ENCODE measurements around the gene ING5.
"Not testable (repeated sequence)": the region's sequence is repeated elsewhere in the genome, so short reads cannot be mapped to it uniquely, and the experiment has no call there.

Gene ING5

DNA sequence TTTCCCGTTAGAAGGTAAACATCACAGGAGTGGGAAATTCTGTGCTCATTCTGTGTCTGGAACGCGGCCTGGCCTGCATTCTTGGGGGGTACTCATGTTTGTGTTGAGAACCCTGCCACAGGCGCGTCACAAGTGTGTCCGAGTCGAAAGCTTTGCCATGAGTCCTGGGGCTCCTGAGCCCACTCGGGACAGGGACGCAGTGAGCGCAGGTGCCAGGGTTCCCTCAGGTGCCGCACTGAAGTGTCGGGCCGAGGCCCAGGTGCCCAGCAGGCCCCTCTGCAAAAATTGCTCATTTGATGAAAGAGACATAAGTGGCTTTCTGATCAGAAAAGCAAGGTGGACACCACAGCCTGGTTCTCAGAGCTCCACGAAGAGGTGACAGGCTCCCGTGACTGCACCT is 37.3 kb downstream of the ING5 start:
- DNase-seq (ENCODE audit: low read depth) = no peak

- no peak for DNase-seq (ENCODE audit: low read depth)
These were observed 37.8 kb downstream of the ING5 start for GRCh38 chr2:241739651-241740050.

DNA sequence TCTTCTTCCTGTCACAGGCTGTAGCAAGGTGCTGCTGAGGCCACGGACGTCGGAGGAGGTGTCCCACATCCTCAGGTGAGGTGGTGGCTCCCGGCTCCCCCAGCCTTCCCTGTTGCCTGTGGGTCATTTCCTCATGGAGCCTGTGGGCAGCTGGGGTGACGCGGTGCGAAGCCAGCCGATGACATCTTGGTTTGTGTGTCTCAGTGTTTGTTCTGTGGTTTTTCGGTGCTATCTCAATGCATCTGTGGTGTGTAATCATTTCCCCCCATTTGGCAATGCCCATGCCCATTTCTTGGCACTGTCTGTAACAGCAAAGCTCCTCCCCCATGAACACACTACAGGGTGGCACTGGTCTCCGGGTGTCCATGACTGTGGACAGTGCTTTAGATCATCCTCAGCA is 39.2 kb downstream of the ING5 start:
- peak; percentile 13 for DNase-seq (ENCODE audit: low read depth)

DNA sequence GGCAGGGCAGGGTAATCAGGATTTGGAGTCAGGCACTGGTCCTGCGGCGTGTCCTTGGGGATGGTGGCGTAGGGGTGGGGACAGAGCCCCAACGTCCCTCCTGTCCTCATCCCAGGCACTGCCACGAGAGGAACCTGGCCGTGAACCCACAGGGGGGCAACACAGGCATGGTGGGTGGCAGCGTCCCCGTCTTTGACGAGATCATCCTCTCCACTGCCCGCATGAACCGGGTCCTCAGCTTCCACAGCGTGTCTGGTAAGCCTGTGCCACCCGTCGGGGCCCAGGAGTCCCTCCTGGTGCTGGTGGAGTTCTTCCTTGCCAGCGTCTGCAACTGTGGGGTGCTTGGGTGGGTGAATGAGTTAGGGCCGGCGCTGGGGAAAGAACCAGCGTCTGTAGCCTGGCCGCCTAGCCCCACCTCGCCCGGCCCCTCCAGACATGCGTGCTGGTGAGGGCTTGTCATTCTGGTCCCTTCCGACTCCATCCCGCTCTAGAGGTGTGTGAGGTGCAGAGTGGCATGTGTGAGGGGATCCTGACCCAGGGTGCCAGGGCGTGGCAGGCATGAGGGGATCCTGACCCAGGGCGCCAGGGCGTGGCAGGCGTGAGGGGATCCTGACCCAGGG is 40.6 kb downstream of the ING5 start:
- DNase-seq (ENCODE audit: low read depth) = no peak

DNA sequence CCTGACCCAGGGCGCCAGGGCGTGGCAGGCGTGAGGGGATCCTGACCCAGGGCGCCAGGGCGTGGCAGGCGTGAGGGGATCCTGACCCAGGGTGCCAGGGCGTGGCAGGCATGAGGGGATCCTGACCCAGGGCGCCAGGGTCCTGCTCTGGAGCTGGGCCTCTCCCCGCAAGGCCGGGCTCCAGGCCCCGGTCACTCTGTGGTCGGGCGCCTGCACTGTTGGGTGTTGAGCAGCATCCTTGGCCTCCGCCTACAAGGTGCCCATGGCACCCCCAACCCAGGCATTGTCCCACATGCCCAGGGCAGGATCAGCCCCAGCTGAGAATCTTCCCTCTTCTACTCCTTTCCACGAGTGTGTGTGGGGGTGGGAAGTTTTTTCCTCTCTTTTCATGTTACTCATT is 41.2 kb downstream of the ING5 start:
- not testable (repeated sequence) for DNase-seq (ENCODE audit: low read depth)

GRCh38 chr2:241743620-241744019 is 41.8 kb downstream of the ING5 start:
- no peak for DNase-seq (ENCODE audit: low read depth)

DNA sequence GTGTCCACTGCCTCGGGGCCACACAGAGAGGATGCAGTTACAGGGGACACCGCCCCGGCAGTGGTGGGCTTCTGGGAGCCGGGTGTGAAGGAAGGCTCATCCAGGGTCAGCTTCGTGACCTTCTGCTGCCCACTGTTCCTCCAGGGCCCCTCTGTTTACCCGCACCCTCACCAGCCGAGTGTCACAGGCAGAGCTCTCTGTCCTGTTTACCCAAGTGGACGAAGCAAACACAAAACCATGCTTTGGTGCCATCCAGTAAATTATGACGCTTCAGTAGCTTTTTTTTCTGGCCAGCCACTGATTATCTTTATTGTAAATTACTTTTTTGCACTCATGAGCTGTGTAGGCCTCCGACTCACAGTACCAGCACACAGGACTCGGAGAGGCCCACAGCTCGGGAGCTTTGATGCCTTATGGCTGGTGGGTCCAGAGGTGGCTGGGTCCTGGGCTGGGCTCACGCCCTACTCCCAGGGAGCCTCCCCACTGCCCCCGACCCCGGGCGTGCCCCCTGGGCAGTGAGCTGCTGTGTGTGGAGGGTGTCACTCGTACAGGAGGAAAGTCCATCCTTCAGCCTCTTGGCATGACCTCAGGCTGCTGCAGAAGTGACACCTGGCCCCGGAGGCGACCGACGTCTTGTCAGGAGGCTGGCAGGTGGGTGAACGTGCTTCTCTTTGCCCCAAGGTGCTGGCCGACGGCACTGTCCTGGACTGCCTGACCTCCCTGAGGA is 42.4 kb downstream of the ING5 start:
- DNase-seq (ENCODE audit: low read depth) = no peak

- DNase-seq (ENCODE audit: low read depth) = no peak
These were observed 43.4 kb downstream of the ING5 start for GRCh38 chr2:241745276-241745675.

DNA sequence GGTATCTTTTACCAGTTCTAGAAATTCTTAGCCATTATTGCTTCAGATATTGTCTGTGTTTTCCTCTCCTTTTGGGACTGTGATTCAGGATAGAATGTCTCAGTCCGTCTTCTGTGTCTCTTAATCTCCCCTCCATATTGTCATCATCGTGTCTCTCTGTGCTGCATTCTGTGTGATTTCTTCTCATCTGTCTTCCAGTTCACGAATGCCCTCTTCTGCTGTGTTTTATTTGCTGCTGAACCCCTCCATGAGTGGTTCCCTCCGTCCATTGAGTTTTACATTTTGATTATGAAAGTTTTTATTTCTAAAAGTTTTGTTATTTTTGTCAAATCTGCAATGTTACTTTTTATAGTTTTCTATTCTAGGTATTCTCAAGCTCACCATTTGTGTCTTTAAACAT is 44.2 kb downstream of the ING5 start:
- no peak for DNase-seq (ENCODE audit: low read depth)

DNA sequence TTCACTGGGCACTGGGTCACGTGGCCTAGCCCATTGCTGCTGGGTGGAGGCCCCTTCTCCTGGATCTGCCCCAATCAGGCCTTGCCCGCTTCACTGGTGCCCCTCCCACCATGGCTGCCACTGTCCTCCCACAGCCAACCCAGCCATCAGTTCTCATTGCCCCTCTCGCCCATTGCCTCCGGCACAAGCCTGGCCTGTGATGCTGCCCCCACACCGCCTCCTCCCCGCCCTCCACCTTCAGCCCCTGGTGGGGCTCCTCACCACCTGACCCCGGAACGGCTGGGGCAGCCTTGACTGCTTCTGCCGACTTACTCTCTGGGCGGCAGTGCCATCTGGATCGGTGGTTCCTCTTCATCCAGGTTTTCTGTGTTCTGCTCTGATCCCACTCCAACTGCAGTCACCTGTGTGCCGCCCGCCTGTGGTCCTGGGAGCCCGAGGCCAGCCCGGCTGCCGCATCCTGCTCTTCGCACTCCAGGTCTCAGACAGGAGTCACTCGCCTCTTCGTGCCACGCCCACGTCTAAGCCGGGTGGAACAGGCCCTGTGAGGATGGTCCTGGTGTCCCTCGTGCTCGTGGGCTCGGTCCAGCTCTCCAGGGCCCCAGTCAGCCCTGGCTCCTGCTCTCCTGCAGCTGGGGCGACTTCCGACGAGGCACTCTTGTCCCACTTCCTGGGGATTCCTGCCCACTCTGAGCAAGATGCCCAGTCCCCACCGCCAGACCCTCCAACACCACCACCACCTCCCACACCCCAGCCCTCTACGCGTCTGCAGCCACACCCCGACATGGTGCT is 46.8 kb downstream of the ING5 start:
- DNase-seq (ENCODE audit: low read depth) = no peak

GRCh38 chr2:241750076-241750840 is 48.4 kb downstream of the ING5 start:
- no peak for DNase-seq (ENCODE audit: low read depth)

DNA sequence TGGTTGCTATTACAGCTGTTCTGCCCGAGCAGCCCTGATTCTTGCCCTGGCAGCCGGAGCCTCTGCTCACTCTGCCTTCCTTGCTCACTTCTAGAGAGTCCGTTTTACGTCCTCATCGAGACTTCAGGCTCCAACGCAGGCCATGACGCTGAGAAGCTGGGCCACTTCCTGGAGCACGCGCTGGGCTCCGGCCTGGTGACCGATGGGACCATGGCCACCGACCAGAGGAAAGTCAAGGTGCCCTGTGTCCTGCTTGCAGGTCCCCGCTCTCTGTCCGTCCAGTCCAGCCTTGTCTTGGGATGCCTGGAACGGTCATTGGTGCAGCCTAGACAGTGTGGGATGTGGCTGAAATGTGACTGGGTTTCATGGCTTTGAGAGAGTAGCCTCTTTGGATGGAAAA is 49.3 kb downstream of the ING5 start:
- no peak for DNase-seq (ENCODE audit: low read depth)

GRCh38 chr2:241751776-241752175 is 49.9 kb downstream of the ING5 start:
- DNase-seq (ENCODE audit: low read depth) = no peak

DNA sequence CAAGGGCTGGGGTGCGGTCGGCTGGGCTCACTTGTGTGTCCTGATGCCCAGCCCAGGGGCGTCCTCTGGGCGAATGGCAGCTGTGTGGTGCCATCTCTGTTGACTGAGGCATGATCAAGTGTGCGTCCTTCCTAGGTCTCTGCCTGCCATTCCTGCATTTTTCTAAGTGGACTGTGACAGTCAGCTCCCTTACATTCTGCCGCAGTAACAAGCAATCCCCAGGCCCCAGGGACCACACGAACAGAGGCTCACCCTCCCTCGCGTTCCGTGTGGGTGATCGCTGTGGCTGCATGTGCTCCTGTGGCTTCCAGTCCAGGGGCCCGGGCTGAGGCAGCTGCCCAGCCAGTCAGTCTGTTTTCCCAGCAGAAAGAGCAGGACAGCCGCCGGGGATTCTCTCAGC is 50.4 kb downstream of the ING5 start:
- no peak for DNase-seq (ENCODE audit: low read depth)

- no peak for DNase-seq (ENCODE audit: low read depth)
These were observed 50.9 kb downstream of the ING5 start for GRCh38 chr2:241752689-241753276.

- DNase-seq (ENCODE audit: low read depth) = no peak
These were observed 51.7 kb downstream of the ING5 start for GRCh38 chr2:241753493-241753892.

DNA sequence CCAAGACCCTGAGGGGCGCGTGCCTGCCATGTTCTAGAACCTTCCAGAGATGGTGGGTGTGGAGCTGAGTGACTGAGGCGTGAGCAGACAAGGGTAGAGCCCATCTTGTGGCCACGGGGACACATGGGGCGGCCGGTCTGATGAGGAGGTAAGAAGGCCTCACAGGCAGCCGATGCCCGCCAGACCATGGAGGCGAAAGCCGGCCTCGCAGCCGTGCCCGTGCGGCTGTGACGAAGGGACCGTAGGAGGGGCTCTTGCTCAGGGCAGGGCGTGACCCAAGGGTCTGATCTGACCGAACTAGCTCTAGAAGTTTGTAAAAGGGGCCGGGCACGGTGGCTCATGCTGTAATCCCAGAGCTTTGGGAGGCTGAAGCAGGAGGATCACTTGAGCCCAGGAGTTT is 52.2 kb downstream of the ING5 start:
- no peak for DNase-seq (ENCODE audit: low read depth)

- no peak for DNase-seq (ENCODE audit: low read depth)
These were observed 53.3 kb downstream of the ING5 start for GRCh38 chr2:241755166-241755565.

DNA sequence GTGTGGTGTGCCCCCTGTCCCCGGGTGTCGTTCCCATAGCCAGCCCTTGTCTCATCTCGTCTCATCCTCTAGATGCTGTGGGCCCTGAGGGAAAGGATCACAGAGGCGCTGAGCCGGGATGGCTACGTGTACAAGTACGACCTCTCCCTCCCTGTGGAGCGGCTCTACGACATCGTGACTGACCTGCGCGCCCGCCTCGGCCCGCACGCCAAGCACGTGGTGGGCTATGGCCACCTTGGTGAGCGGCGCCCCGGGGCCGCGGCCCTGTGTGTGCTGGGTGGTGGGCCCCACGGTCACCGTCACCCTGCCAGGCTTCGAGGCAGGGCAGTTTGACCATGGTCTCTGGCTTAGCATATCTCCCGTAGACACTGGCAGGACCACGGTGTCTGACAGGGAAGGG is 53.9 kb downstream of the ING5 start:
- DNase-seq (ENCODE audit: low read depth) = no peak

GRCh38 chr2:241759067-241759807 is 57.4 kb downstream of the ING5 start:
- DNase-seq (ENCODE audit: low read depth) = no peak

- DNase-seq (ENCODE audit: low read depth) = not testable (repeated sequence)
These were observed 58.1 kb downstream of the ING5 start for GRCh38 chr2:241759893-241760292.

Measured in HS-5 (cell line).